ENCODE data around the gene LRRC8E.
"Not testable (repeated sequence)": the region's sequence is repeated elsewhere in the genome, so short reads cannot be mapped to it uniquely, and the experiment has no call there.

The LRRC8E gene

GRCh38 chr19:7916103-7916954 lies 28.0 kb downstream of the LRRC8E start:
- DNase-seq, result peak in 3 of 10 donors; percentile 40 to 91 (median 88)
- intact Hi-C loops (cut with DNase I), result no loop called here

DNA sequence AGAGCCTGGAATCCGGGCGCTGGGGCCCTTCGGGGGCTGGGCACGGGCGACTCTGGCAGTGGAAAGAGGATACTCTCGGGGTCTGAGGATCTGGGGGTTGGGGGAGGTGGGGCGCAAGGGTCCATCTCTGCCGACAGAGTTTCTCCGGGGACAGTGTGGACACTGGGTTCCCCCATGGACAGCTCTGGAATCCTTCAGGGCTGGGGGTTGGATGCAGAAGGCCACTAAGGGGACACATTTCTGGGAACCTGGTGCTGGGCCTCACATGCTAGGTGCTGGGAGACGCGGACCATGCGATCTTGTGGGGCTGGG lies 28.6 kb downstream of the LRRC8E start:
- intact Hi-C loops (cut with DNase I), result no loop called here
- DNase-seq, result peak in 1 of 10 donors; percentile 62

- DNase-seq, result peak in 6 of 10 donors; percentile 55 to 94 (median 80)
- intact Hi-C loops (cut with DNase I), result loop anchor here (2.0 kb wide), 1 partner anchor 13 kb away; no protein-coding TSS in a partner anchor
These were observed 29.2 kb downstream of the LRRC8E start for GRCh38 chr19:7917267-7918061.

DNA sequence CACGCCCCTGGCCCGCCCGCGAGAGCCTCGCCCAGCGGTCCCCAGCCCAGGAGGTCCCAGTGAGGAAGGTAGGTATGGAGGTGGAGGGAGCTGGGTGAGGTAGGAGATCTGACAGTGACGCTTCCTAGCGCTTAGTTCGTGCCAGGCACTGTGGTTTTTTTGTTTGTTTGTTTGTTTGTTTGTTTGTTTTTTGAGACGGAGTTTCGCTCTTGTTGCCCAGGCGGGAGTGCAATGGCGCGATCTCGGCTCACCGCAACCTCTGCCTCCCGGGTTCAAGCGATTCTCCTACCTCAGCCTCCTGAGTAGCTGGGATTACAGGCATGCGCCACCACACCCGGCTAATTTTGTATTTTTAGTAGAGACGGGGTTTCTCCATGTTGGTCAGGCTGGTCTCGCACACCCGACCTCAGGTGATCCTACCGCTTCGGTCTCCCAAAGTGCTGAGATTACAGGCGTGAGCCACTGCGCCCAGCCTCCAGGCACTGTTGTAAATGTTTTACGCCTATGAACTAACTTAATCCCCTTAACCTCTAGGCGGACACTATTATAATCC lies 29.8 kb downstream of the LRRC8E start:
- intact Hi-C loops (cut with DNase I), result loop anchor here (2.0 kb wide), 1 partner anchor 13 kb away; no protein-coding TSS in a partner anchor
- DNase-seq, result not testable (repeated sequence)

DNA sequence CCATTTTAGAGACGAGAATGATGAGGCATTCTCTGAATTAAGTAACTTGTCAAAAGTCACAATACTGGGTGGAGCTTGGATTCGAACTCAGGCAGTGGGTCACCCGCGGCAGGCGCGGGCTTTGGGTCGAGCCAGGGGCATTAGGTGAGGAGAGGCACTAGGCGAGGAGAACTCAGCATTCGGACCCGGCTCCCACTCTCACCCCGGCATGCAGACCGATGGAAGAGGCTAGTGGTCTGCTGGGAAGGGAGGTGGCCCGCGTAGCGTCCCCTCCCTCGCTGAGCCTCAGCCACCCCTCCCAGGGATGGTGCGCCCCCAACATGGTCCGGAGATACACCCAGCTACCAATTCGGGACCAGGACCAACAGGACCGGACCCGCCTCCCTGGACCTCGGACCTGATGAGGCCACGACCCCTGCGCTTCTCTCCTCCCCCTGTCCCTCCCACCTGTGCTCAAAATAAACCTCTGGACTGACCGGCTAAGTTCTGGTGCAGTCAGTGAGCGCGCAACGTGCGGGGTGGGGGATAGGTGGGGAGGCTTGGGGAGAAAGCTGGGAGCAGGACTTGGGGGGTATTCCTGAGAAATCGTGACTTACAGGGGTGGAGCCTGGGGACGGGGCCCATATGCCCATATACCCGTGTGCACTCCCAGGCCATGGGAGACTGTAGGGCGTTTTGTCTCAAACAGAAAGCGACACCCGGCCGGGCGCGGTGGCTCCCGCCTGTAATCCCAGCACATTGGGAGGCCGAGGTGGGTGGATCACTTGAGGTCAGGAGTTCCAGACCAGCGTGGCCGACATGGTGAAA lies 30.5 kb downstream of the LRRC8E start:
- DNase-seq, result no peak
- intact Hi-C loops (cut with DNase I), result loop anchor here (2.0 kb wide), 1 partner anchor 14 kb away; no protein-coding TSS in a partner anchor

DNA sequence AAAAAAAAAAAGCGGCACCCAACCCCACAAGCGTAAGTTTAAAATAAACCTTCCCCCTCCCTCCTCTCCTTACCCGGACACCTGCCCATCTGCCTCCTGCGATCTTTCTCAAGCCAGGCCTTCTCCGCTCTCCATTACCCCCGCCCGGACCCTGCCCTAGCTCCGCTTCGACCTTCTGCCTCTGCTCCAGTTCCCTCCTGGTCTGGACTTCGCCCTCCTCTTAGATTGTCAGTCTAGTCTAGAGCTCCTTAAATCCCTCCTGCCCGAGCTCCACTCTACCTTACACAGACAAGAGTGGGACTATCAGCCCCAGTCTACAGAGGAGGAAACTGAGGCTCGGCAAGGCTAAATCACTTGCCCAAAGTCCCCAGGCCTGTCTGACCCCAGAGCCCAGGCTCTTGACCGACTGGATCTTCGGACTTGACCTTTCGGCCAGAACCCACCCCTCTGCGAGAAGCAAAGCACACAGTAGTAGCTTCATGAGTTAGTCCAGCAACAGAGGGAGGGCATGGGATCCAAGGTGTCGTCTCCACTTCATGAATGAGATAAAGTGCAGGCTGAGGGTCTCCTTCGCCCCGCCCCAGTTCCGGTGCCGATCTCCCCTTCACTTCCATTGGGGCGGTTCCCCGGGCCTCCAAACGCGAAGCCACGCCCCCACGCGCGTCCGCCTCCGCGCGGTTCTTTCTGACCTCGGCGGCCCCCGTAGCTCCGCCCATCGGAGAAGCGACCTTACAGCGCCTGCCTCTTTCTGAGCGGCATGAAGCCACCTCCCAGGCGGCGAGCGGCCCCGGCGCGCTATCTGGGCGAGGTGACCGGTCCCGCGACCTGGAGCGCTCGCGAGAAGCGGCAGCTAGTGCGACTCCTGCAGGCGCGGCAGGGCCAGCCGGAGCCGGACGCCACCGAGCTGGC lies 31.6 kb downstream of the LRRC8E start, which contains the start of gene SNAPC2:
Gene SNAPC2 (plus strand): TSS at position 729 of the 909 bp plus-strand sequence. CDS start 29 bp downstream, at position 758.
- intact Hi-C loops (cut with DNase I), result loop anchor here (2.0 kb wide), 1 partner anchor 15 kb away; no protein-coding TSS in a partner anchor

GRCh38 chr19:7920519-7921301 lies 32.4 kb downstream of the LRRC8E start:
- intact Hi-C loops (cut with DNase I), result no loop called here
- peak; percentile 94 to 99 (median 98) for DNase-seq

More for the DNA sequence above, 31.6 kb downstream of the LRRC8E start, which contains the start of gene SNAPC2:
- peak; percentile 87 to 99 (median 92) for DNase-seq

GRCh38 chr19:7921302-7921966 lies 33.1 kb downstream of the LRRC8E start:
- peak in 1 of 10 donors; percentile 85 for DNase-seq
- intact Hi-C loops (cut with DNase I), result no loop called here

- no peak for DNase-seq
- intact Hi-C loops (cut with DNase I), result no loop called here
These were observed 33.9 kb downstream of the LRRC8E start for GRCh38 chr19:7921967-7922835.

DNA sequence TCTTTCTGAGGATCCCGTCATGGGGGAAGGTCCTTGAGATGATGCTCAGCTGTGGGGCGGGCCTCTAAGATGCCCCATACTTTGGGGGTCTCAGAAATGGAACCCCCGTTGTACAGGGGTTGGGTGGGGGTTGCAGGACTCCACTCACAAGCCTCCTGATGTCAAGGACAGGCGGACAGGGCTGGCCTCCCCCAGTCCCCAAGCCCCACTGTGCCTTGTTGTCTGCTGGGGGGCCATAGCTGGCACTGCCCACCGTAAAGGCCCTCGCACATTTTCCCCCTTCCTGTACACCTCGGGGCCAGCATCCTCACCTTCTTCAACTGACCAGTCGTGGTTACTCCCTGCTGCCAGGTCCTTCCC lies 34.5 kb downstream of the LRRC8E start:
- intact Hi-C loops (cut with DNase I), result no loop called here
- no peak for DNase-seq

GRCh38 chr19:7923295-7924191 lies 35.2 kb downstream of the LRRC8E start:
- DNase-seq, result peak in 2 of 10 donors; percentile 86 to 90
- intact Hi-C loops (cut with DNase I), result no loop called here

- peak in 2 of 10 donors; percentile 86 to 87 for DNase-seq
- intact Hi-C loops (cut with DNase I), result no loop called here
These were observed 35.9 kb downstream of the LRRC8E start for GRCh38 chr19:7924241-7924640.

- intact Hi-C loops (cut with DNase I), result no loop called here
- peak in 1 of 10 donors; percentile 74 for DNase-seq
These were observed 36.4 kb downstream of the LRRC8E start for GRCh38 chr19:7924651-7925170.

GRCh38 chr19:7925171-7925851 lies 37.0 kb downstream of the LRRC8E start:
- peak in 9 of 10 donors; percentile 45 to 93 (median 62) for DNase-seq
- intact Hi-C loops (cut with DNase I), result no loop called here
